C4-2B (cell line): ENCODE measurements around the gene TRMT10C.

ENCODE experiments used
- CTCF ChIP-seq: fragments of 450-650 bp; conservative IDR thresholded peaks from 2 replicates; pipeline ENCODE4 v1.5.1; 2017; ENCODE audit warnings: mild to moderate bottlenecking
- ZFX ChIP-seq: fragments of 450-650 bp; IDR thresholded peaks from 2 replicates; pipeline ENCODE4 v1.6.1; 2017

- TF ChIP-seq CTCF (no peak), ZFX (no peak)
These were observed 13.1 kb upstream of the TRMT10C start for GRCh38 chr3:101548527-101549105.
